Measurements from ENCODE around the gene PPP1R14C. TPM values are rescaled to one million over a fixed set of nuclear protein-coding genes. Genes with fewer than 3 reads are reported as not detected.

Gene PPP1R14C
- polyA plus RNA-seq, 1 donor from 2014 or later, result 14.0 TPM

GRCh38 chr6:150180517-150180916 lies 37.7 kb downstream of the PPP1R14C start:
- H4K20me1 ChIP-seq (ENCODE audit: insufficient read depth), result no peaks in the 10 kb centered on the region
- H3K27ac ChIP-seq (ENCODE audit: low read length), result no peak overlapping the region
- no peak overlapping the region for H3K9ac ChIP-seq (ENCODE audit: low read length)
- H3K79me2 ChIP-seq (replicated peaks; ENCODE audit: insufficient read depth, low read length), result no peaks in the 10 kb centered on the region
- no peaks in the 10 kb centered on the region for H3K9me2 ChIP-seq (ENCODE audit: insufficient read depth, low read length)
- no peaks in the 10 kb centered on the region for H3K27me3 ChIP-seq (ENCODE audit: insufficient read depth, low read depth, low read length)
- H3K4me3 ChIP-seq (ENCODE audit: low read length), result no peak overlapping the region
- no peaks in the 10 kb centered on the region for H3K36me3 ChIP-seq (ENCODE audit: insufficient read depth, low read length)
- H2AFZ ChIP-seq (ENCODE audit: low read depth, low read length), result no peak overlapping the region
- no peak for TF ChIP-seq CTCF (IDR thresholded peaks at IDR 0.05; ENCODE audit: poor library complexity, severe bottlenecking)
- no peak for TF ChIP-seq POLR2AphosphoS5 (IDR thresholded peaks at IDR 0.05)
- H3F3A ChIP-seq (ENCODE audit: insufficient read depth, low read length, poor library complexity, severe bottlenecking), result no peaks in the 10 kb centered on the region
- no peak overlapping the region for H3K4me2 ChIP-seq (ENCODE audit: low read length)
- no peaks in the 10 kb centered on the region for H3K9me3 ChIP-seq (ENCODE audit: low read length)

- no peaks in the 10 kb centered on the region for H3K9me2 ChIP-seq (ENCODE audit: insufficient read depth, low read length)
- no peaks in the 10 kb centered on the region for H3K36me3 ChIP-seq (ENCODE audit: insufficient read depth, low read length)
- H4K20me1 ChIP-seq (ENCODE audit: insufficient read depth), result no peaks in the 10 kb centered on the region
- no peak overlapping the region for H3K27ac ChIP-seq (ENCODE audit: low read length)
- H3K4me2 ChIP-seq (ENCODE audit: low read length), result no peak overlapping the region
- H3K9me3 ChIP-seq (ENCODE audit: low read length), result no peaks in the 10 kb centered on the region
- H3K27me3 ChIP-seq (ENCODE audit: insufficient read depth, low read depth, low read length), result no peaks in the 10 kb centered on the region
- no peak overlapping the region for H3K9ac ChIP-seq (ENCODE audit: low read length)
- no peak overlapping the region for H2AFZ ChIP-seq (ENCODE audit: low read depth, low read length)
- no peak overlapping the region for H3K4me3 ChIP-seq (ENCODE audit: low read length)
- no peaks in the 10 kb centered on the region for H3F3A ChIP-seq (ENCODE audit: insufficient read depth, low read length, poor library complexity, severe bottlenecking)
- H3K79me2 ChIP-seq (replicated peaks; ENCODE audit: insufficient read depth, low read length), result no peaks in the 10 kb centered on the region
- TF ChIP-seq RAD21 (conservative IDR thresholded peaks at IDR 0.05) (no peak), MXI1 (conservative IDR thresholded peaks at IDR 0.05; ENCODE audit: poor library complexity, severe bottlenecking) (no peak), CTCF (IDR thresholded peaks at IDR 0.05; ENCODE audit: poor library complexity, severe bottlenecking) (no peak), REST (IDR thresholded peaks at IDR 0.05; ENCODE audit: borderline replicate concordance) (no peak), EZH2 (IDR thresholded peaks at IDR 0.05; ENCODE audit: borderline replicate concordance, insufficient read depth, low read length, poor library complexity, severe bottlenecking) (no peak), TAF1 (IDR thresholded peaks at IDR 0.05; ENCODE audit: low read depth) (no peak), EP300 (conservative IDR thresholded peaks at IDR 0.05; ENCODE audit: poor library complexity, severe bottlenecking) (no peak), POLR2AphosphoS5 (IDR thresholded peaks at IDR 0.05) (no peak), SMC3 (conservative IDR thresholded peaks at IDR 0.05; ENCODE audit: poor library complexity) (no peak)
These were observed 39.7 kb downstream of the PPP1R14C start for GRCh38 chr6:150182460-150183078.

Data from neural cell (in vitro differentiated cells).